Measurements from ENCODE around the gene ZNF84.

DNA sequence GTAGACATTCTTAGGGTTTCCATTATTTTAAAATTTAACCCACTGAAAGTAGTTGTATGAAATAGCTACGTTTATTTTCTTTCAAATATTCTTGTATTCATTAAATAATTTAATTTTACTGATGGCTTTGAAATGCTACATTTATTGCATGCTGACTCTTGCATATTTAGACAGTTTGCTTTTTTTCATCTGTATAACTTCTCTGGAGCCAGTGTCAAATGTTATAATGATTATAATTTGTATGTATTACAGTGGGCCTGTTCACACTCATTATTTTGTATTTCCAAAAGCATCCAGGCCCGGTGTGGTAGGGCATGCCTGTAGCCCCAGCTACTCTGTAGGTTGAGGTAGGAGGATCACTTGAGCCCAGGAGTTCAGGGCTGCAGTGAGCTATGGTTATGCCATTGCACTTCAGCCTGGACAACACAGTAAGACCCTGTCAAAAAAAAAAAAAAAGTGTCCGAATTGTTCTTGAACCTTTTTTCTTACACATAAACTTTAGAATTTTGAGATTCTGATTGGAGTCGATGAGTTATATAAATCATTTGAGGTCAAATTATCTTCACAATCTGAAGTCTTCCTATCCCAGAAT is 905 bp downstream of the ZNF84 start:
- TF ChIP-seq, protein P1, sequence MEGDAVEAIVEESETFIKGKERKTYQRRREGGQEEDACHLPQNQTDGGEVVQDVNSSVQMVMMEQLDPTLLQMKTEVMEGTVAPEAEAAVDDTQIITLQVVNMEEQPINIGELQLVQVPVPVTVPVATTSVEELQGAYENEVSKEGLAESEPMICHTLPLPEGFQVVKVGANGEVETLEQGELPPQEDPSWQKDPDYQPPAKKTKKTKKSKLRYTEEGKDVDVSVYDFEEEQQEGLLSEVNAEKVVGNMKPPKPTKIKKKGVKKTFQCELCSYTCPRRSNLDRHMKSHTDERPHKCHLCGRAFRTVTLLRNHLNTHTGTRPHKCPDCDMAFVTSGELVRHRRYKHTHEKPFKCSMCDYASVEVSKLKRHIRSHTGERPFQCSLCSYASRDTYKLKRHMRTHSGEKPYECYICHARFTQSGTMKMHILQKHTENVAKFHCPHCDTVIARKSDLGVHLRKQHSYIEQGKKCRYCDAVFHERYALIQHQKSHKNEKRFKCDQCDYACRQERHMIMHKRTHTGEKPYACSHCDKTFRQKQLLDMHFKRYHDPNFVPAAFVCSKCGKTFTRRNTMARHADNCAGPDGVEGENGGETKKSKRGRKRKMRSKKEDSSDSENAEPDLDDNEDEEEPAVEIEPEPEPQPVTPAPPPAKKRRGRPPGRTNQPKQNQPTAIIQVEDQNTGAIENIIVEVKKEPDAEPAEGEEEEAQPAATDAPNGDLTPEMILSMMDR (IDR thresholded peaks at IDR 0.05; ENCODE audit: low read depth, low read length) = no peak
- TF ChIP-seq EZH2phosphoT487 (IDR thresholded peaks at IDR 0.05; ENCODE audit: low read depth) = no peak
